ENCODE data around the gene MRPS26.
"Not testable (repeated sequence)": the region's sequence is repeated elsewhere in the genome, so short reads cannot be mapped to it uniquely, and the experiment has no call there.

The MRPS26 gene

DNA sequence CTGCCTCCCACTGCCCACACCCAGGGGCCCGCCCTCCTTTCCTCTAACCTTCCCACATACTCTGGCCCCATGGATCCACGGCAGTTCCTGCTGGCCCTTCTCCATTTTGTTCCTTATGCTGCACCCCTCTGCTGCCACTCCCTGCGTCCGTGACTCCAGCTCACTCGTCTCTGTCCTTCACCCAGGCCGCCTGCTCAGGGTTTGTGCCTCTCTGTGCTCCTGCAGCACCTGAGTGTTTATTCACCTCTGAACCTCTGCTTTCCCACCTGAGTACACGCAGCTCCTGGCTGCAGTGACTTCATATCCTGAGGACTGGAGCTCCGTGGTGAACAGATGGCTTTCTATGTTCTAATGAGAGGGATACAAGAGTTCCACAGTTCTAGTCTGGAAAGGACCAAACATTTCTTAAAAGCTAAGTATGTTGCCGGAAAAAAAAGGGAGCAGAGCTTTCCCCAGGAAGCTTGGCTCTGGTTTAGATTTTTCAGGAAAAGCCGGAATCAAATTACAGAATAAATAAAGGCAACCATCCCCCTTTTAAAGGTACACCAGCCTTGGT lies 3.9 kb upstream of the MRPS26 start:
- in situ Hi-C loops (cut with HindIII; ENCODE audit: low sequenced_read_pairs), result no loop called here

DNA sequence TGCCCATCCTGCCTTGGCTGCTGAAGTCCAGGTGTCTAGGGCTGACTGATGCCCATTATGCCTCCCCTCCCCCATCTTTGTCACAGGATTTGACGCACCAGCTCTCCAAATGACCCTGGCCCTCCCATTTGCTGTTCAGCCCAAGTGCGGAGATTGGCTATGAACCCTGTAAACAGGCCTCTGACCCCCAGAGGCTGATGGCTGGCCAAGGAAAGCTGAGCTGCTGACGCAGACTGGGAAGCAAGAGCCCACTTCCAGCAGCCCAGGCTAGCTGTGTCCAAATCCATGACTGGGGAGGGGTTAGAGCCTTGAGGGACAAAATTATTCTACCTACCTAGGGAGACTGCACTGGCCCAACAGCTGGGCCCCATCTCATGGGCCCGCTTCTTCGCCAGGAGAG lies 3.2 kb upstream of the MRPS26 start:
- in situ Hi-C loops (cut with HindIII; ENCODE audit: low sequenced_read_pairs), result no loop called here

DNA sequence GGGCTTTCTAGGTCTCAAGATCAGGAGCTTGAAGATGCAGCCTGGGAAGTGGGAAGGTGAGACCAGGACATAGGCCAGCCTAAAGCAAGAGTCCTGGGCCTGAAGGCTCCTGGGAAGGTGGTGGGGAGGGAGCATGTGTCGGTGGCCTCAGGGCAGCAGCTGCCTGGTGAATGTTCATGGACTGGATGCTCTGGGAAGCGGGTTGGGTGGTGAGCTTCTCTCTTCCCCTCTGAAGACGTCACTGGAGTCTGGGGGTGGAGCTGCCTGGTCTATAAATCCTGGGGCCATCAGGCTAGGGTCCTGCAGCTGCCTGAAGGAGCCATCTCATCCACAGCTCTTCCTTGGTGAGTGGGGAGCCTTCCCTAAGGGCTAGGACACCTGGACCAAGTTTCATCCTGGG lies 2.5 kb upstream of the MRPS26 start, which contains the start of gene GNRH2:
Gene GNRH2 (plus strand): TSS at position 301 of the 400 bp plus-strand sequence. CDS start 793 bp downstream, outside the sequence.
- in situ Hi-C loops (cut with HindIII; ENCODE audit: low sequenced_read_pairs), result no loop called here

DNA sequence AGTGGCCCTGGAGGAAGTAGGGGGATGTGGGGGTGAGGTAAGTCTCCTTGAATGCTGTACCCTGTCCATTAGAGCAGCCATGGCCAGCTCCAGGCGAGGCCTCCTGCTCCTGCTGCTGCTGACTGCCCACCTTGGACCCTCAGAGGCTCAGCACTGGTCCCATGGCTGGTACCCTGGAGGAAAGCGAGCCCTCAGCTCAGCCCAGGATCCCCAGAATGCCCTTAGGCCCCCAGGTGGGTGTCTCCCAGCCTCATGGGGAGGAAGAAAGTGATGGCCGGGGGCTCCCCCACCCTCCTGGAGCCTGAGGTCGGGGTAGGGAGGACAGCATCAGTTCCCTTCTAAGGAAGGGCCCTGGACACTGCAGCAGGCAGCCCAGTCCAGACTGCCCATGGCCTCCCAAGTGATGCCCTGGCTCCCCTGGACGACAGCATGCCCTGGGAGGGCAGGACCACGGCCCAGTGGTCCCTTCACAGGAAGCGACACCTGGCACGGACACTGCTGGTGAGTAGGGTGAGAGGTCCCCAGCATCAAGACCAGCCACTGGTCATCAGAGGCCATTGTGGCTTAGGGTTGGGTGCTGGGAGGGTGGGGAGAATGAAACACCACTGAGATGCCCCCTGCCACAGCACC lies 1.4 kb upstream of the MRPS26 start:
- in situ Hi-C loops (cut with HindIII; ENCODE audit: low sequenced_read_pairs), result no loop called here

- in situ Hi-C loops (cut with HindIII; ENCODE audit: low sequenced_read_pairs), result no loop called here
These were observed 623 bp upstream of the MRPS26 start for GRCh38 chr20:3045042-3045815.

DNA sequence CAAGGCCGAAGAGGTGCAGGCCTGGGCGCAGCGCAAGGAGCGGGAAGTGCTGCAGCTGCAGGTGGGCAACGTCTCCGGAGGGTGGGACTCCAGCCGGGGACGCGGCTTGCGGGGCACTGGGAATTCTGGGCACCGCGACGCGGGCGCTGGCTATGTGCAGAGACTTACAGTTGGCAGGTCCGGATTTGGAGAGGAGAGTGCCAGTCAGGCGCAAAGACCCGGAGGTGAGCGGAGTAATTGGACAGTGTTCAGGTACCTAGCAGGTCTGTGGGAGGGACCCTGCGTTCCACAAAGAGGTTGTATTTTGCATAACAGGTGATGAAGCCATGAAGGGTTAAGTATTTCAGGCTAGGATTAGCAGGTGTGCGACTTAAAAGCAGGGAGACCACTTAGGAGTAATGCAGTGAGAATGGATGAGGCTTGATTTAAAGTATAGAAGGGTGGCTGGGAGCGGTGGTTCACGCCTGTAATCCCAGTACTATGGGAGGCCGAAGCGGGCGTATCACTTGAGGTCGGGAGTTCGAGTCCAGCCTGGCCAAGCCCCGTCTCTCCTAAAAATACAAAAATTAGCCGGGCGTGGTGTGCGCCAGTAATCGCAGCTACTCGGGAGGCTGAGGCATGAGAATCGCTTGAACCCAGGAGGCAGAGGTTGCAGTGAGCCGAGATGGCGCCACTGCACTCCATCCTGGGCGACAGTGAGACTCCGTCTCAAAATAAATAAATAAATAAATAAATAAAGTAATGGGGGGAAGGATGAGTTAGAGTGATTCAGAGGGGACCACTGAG lies 1.0 kb downstream of the MRPS26 start:
- in situ Hi-C loops (cut with HindIII; ENCODE audit: low sequenced_read_pairs), result no loop called here

DNA sequence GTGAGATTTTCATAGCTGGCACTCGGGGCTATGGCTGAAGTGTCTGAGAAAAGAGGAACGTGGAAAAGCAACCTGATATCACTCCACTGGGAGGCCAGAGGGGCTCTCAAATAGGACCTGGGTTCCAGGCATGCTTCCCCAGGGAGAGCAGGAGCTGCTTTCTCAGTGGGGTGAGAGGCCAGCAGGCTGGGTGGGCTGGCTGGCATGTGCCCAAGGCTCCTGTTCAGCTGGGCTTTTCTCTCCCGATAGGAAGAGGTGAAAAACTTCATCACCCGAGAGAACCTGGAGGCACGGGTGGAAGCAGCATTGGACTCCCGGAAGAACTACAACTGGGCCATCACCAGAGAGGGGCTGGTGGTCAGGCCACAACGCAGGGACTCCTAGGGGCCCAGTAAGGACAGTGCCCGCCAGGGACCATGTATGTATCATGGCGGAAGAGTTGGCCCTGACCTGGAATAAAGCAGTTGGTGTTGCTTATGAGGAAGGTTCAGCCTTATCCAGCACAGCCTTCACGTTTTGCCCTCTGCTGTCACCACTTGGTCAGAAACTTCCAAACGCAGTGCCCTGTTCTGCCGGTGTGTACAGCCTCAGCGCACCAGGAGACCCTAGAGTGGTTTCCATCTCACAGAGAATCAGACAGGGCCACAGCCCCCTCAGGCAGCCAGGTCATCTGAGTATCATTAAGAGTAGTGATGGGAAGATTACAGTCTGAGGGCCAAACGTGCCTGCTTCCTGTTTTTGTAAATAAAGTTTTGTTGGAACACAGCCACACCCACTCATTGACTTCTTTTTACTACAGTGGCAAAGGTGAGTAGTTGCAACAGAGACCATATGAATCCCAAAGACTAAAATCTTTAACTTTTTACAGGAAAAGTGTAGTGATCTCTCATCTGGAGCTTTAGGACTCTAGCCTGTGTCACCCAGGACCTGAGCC lies 1.9 kb downstream of the MRPS26 start:
- in situ Hi-C loops (cut with HindIII; ENCODE audit: low sequenced_read_pairs), result no loop called here

- in situ Hi-C loops (cut with HindIII; ENCODE audit: low sequenced_read_pairs), result no loop called here
These were observed 5.7 kb downstream of the MRPS26 start for GRCh38 chr20:3051385-3052019.

DNA sequence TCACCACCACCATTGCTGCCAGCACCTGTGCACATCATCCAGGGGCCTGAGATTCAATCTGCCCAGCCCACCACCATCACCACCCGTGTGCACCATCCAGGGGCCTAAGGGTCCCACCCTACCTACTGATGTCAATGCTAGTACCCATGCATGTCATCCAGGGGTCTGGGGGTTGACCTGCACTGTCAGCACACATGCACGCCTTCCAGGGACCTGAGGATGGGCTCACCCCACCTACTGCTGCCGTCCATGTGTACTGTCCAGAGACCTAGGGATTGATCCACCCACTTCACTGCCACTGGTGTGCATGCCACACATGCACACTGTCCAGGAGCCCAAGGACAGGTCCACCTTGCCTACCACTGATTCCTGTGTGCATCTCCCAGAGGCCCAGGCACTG lies 13.6 kb downstream of the MRPS26 start:
- in situ Hi-C loops (cut with HindIII; ENCODE audit: low sequenced_read_pairs), result no loop called here

DNA sequence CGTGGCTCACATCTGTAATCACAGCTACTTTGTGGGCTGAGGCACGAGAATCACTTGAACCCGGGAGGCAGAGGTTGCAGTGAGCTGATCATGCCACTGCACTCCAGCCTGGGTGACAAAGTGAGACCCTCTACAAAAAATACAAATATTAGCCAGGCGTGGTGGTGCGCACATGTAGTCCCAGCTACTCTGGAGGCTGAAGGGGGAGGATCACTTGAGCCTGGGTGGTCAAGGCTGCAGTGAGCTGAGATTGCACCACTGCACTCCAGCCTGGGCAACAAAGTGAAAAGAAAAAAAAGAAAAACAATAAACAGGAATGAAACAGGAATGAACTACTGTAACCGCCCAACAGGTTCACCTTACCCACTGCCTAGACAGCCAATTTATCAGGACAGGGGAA lies 18.3 kb downstream of the MRPS26 start:
- in situ Hi-C loops (cut with HindIII; ENCODE audit: low sequenced_read_pairs), result not testable (repeated sequence)

- in situ Hi-C loops (cut with HindIII; ENCODE audit: low sequenced_read_pairs), result no loop called here
These were observed 21.5 kb downstream of the MRPS26 start for GRCh38 chr20:3067139-3068014.

- in situ Hi-C loops (cut with HindIII; ENCODE audit: low sequenced_read_pairs), result no loop called here
These were observed 22.2 kb downstream of the MRPS26 start for GRCh38 chr20:3068075-3068474.

- in situ Hi-C loops (cut with HindIII; ENCODE audit: low sequenced_read_pairs), result no loop called here
These were observed 23.4 kb downstream of the MRPS26 start for GRCh38 chr20:3068986-3069900.

DNA sequence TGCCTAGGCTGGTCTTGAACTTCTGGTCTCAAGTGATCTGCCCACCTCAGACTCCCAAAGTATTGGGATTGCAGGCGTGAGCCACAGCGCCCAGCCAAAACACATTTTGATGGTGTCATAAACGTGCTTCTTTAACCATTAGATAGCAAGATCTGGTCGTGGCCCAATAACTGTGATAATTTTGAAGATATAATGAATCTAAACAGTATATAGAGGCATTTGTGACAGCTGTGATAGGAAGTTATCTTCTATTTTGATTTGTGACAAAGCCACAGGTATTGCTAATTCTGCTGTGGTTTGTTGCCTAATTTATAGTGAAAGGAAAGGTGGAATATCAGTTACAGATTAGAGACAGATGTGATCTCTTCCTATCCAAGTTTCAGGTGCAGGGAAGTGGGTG lies 24.9 kb downstream of the MRPS26 start:
- in situ Hi-C loops (cut with HindIII; ENCODE audit: low sequenced_read_pairs), result no loop called here

- in situ Hi-C loops (cut with HindIII; ENCODE audit: low sequenced_read_pairs), result no loop called here
These were observed 25.4 kb downstream of the MRPS26 start for GRCh38 chr20:3071266-3071609.

GRCh38 chr20:3071610-3072529 lies 26.0 kb downstream of the MRPS26 start, which contains the start of gene OXT:
TSS of gene OXT (plus strand) at chr20:3071620. CDS start at chr20:3071656, 36 bp downstream.
- in situ Hi-C loops (cut with HindIII; ENCODE audit: low sequenced_read_pairs), result no loop called here

Data from DLD1 (cell line).